ENCODE data around the gene CNDP2. TPM values are rescaled to one million over a fixed set of nuclear protein-coding genes. Genes with fewer than 3 reads are reported as not detected.
A peak's percentile ranks its signal among the peaks of the same experiment; 100 is the strongest.

Gene CNDP2
- total RNA-seq, 1 experiment from 2014 or later: 57.6 TPM

- intact Hi-C loops (cut with micrococcal nuclease): no loop called here
- H3K9me3 ChIP-seq (ENCODE audit: low read length): no peaks in the 10 kb centered on the region
- H3K9ac ChIP-seq (ENCODE audit: low read length): no peak within 1 kb of the TSS
- no peaks in the 10 kb centered on the region for H3K79me2 ChIP-seq (ENCODE audit: low read length)
- ChIA-PET CTCF (no interaction called here), POLR2A (ENCODE audit: unreplicated experiment) (no interaction called here)
- H3K4me3 ChIP-seq (ENCODE audit: low read length): no peak within 1 kb of the TSS
- ATAC-seq (no peak), DNase-seq (no peak)
- H3K36me3 ChIP-seq (ENCODE audit: low read depth, low read length): no peaks in the 10 kb centered on the region
- no peak within 1 kb of the TSS for H3K4me2 ChIP-seq (ENCODE audit: low read length)
- no TSS peak for BruUV-seq (replicated peaks)
- no peaks in the 10 kb centered on the region for H3F3A ChIP-seq (ENCODE audit: low read length, unreplicated experiment)
- H3K9me2 ChIP-seq (replicated peaks; ENCODE audit: low read length): no peaks in the 10 kb centered on the region
- no peaks in the 10 kb centered on the region for H3K4me1 ChIP-seq (ENCODE audit: insufficient read depth, low read length)
- H4K20me1 ChIP-seq (ENCODE audit: low read length): no peaks in the 10 kb centered on the region
- H3K27ac ChIP-seq (ENCODE audit: low read length): no peak within 1 kb of the TSS
- H3K27me3 ChIP-seq (ENCODE audit: low read length): peaks cover 85% of the 10 kb centered on the region
- 0 out of 2 replicates have a peak, but pooled peaks have one; percentile 30 for TF ChIP-seq EZH2phosphoT487 (IDR thresholded peaks at IDR 0.05; ENCODE audit: borderline replicate concordance, low read length)
- no peak for TF ChIP-seq EZH2 (IDR thresholded peaks at IDR 0.05; ENCODE audit: low read length, unreplicated experiment)
- H2AFZ ChIP-seq (ENCODE audit: low read length): no peak within 1 kb of the TSS
Observed at GRCh38 chr18:74457043-74457724, 39.0 kb upstream of the CNDP2 start, which contains the start of gene DIPK1C. DIPK1C (minus strand) TSS chr18:74457308; CDS start chr18:74457259, 49 bp downstream.

- Histone ChIP-seq H3K9ac (ENCODE audit: low read length) (no peak overlapping the region), H3K4me1 (ENCODE audit: insufficient read depth, low read length) (no peaks in the 10 kb centered on the region), H3K4me3 (ENCODE audit: low read length) (no peak overlapping the region), H3K36me3 (ENCODE audit: low read depth, low read length) (no peaks in the 10 kb centered on the region), H3K9me2 (replicated peaks; ENCODE audit: low read length) (no peaks in the 10 kb centered on the region), H3F3A (ENCODE audit: low read length, unreplicated experiment) (no peaks in the 10 kb centered on the region), H3K4me2 (ENCODE audit: low read length) (no peak overlapping the region), H3K27ac (ENCODE audit: low read length) (no peak overlapping the region), H2AFZ (ENCODE audit: low read length) (no peak overlapping the region), H3K27me3 (ENCODE audit: low read length) (peaks cover 83% of the 10 kb centered on the region), H4K20me1 (ENCODE audit: low read length) (no peaks in the 10 kb centered on the region), H3K9me3 (ENCODE audit: low read length) (no peaks in the 10 kb centered on the region), H3K79me2 (ENCODE audit: low read length) (no peaks in the 10 kb centered on the region)
- DNase-seq: no peak
- TF ChIP-seq EZH2 (IDR thresholded peaks at IDR 0.05; ENCODE audit: low read length, unreplicated experiment) (no peak), EZH2phosphoT487 (IDR thresholded peaks at IDR 0.05; ENCODE audit: borderline replicate concordance, low read length) (no peak)
- TF ChIP-seq, protein P1, sequence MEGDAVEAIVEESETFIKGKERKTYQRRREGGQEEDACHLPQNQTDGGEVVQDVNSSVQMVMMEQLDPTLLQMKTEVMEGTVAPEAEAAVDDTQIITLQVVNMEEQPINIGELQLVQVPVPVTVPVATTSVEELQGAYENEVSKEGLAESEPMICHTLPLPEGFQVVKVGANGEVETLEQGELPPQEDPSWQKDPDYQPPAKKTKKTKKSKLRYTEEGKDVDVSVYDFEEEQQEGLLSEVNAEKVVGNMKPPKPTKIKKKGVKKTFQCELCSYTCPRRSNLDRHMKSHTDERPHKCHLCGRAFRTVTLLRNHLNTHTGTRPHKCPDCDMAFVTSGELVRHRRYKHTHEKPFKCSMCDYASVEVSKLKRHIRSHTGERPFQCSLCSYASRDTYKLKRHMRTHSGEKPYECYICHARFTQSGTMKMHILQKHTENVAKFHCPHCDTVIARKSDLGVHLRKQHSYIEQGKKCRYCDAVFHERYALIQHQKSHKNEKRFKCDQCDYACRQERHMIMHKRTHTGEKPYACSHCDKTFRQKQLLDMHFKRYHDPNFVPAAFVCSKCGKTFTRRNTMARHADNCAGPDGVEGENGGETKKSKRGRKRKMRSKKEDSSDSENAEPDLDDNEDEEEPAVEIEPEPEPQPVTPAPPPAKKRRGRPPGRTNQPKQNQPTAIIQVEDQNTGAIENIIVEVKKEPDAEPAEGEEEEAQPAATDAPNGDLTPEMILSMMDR (conservative IDR thresholded peaks at IDR 0.05; ENCODE audit: low read depth, low read length): no peak
- POLR2A ChIA-PET (ENCODE audit: unreplicated experiment): no interaction called here
- no peak for ATAC-seq
- CTCF ChIA-PET: no interaction called here
- BruUV-seq (replicated peaks): no TSS peak
- intact Hi-C loops (cut with micrococcal nuclease): no loop called here
Observed at GRCh38 chr18:74457725-74458421, 38.3 kb upstream of the CNDP2 start.

DNA sequence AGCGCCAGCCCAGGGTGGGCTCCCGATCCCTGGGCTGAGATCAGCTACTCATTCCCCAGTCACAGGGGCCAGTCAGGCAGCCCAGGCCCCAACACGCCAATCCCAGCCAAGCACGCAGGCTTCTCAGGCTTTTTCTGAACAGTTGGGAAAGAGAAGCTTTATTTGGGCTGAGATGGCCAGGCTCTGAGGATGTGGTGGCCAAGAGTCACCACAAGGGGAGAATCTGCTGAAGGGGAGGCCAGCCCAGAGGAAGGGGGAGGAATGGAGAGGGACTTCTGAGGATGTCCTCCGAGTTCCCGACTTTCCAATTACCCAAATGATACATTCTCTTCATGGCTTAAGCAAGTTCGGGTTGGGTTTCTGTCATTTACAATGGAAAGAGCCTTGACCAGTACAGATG, 36.3 kb upstream of the CNDP2 start:
- no peaks in the 10 kb centered on the region for H3K36me3 ChIP-seq (ENCODE audit: low read depth, low read length)
- H3K4me1 ChIP-seq (ENCODE audit: insufficient read depth, low read length): no peaks in the 10 kb centered on the region
- no peak overlapping the region for H3K27ac ChIP-seq (ENCODE audit: low read length)
- no peaks in the 10 kb centered on the region for H3K79me2 ChIP-seq (ENCODE audit: low read length)
- H3K4me2 ChIP-seq (ENCODE audit: low read length): no peak overlapping the region
- BruUV-seq (replicated peaks): no TSS peak
- H4K20me1 ChIP-seq (ENCODE audit: low read length): no peaks in the 10 kb centered on the region
- POLR2A ChIA-PET (ENCODE audit: unreplicated experiment): no interaction called here
- no peaks in the 10 kb centered on the region for H3F3A ChIP-seq (ENCODE audit: low read length, unreplicated experiment)
- CTCF ChIA-PET: interaction anchor here (0.6 to 1.5 kb wide), 2 partner anchors 33 to 252 kb away, joined by 7 to 12 read pairs; no protein-coding TSS in a partner anchor
- no peak overlapping the region for H3K4me3 ChIP-seq (ENCODE audit: low read length)
- intact Hi-C loops (cut with micrococcal nuclease): no loop called here
- no peak overlapping the region for H2AFZ ChIP-seq (ENCODE audit: low read length)
- no peaks in the 10 kb centered on the region for H3K9me2 ChIP-seq (replicated peaks; ENCODE audit: low read length)
- TF ChIP-seq EZH2phosphoT487 (IDR thresholded peaks at IDR 0.05; ENCODE audit: borderline replicate concordance, low read length) (no peak), EZH2 (IDR thresholded peaks at IDR 0.05; ENCODE audit: low read length, unreplicated experiment) (no peak)
- TF ChIP-seq, protein P1 (conservative IDR thresholded peaks at IDR 0.05; ENCODE audit: low read depth, low read length): no peak; the same call in 1 of the 2 replicates
- no peak overlapping the region for H3K9ac ChIP-seq (ENCODE audit: low read length)
- peaks cover 73% of the 10 kb centered on the region for H3K27me3 ChIP-seq (ENCODE audit: low read length)
- DNase-seq (no peak), ATAC-seq (peak; percentile 61)
- no peaks in the 10 kb centered on the region for H3K9me3 ChIP-seq (ENCODE audit: low read length)
